ENCODE data around the gene IGFALS.

Gene IGFALS

GRCh38 chr16:1749152-1750117 lies 44.1 kb downstream of the IGFALS start:
- ChIA-PET POLR2A (interaction anchor here (0.6 kb wide), 1 partner anchor 441 kb away, joined by 5 read pairs; no protein-coding TSS in a partner anchor), CTCF (no interaction called here)
- Histone ChIP-seq H3K4me3 (ENCODE audit: control insufficient read depth in 1 of 7, extremely low read depth in 1 of 7, insufficient read depth in 4 of 7, low read depth in 2 of 7, low read length in 6 of 7) (no peak overlapping the region), H3K4me1 (ENCODE audit: control extremely low read depth in 1 of 4, control insufficient read depth in 4 of 4, insufficient read depth in 4 of 4, low read length in 3 of 4) (no peaks in the 10 kb centered on the region), H3K36me3 (ENCODE audit: control insufficient read depth in 4 of 4, insufficient read depth in 4 of 4, low read length in 3 of 4) (peaks cover 6 to 82% (median 48%) of the 10 kb centered on the region in 4 experiments), H3K27me3 (replicated peaks in 2 of 5; ENCODE audit: control insufficient read depth in 4 of 5, insufficient read depth in 5 of 5, low read length in 4 of 5) (no peaks in the 10 kb centered on the region), H3K27ac (ENCODE audit: insufficient read depth in 1 of 2, low read depth in 1 of 2, low read length in 2 of 2, poor library complexity in 1 of 2, severe bottlenecking in 2 of 2) (no peak overlapping the region), H3K9me3 (ENCODE audit: control extremely low read depth in 1 of 5, control insufficient read depth in 4 of 5, insufficient read depth in 2 of 5, low read depth in 1 of 5, low read length in 4 of 5) (no peaks in the 10 kb centered on the region)
- DNase-seq = no peak
- 93% methylated on average over 24 of the region's 29 CpGs for WGBS (ENCODE audit: insufficient coverage)

- H3K4me3 ChIP-seq (ENCODE audit: control insufficient read depth in 1 of 7, extremely low read depth in 1 of 7, insufficient read depth in 4 of 7, low read depth in 2 of 7, low read length in 6 of 7) = no peak overlapping the region
- H3K27ac ChIP-seq (ENCODE audit: insufficient read depth in 1 of 2, low read depth in 1 of 2, low read length in 2 of 2, poor library complexity in 1 of 2, severe bottlenecking in 2 of 2) = no peak overlapping the region
- CTCF ChIA-PET = no interaction called here
- POLR2A ChIA-PET = no interaction called here
- WGBS (ENCODE audit: insufficient coverage) = 97% methylated on average over 9 of the region's 11 CpGs
- DNase-seq = no peak
- H3K36me3 ChIP-seq (ENCODE audit: control insufficient read depth in 4 of 4, insufficient read depth in 4 of 4, low read length in 3 of 4) = peaks cover 5 to 88% (median 56%) of the 10 kb centered on the region in 4 experiments
- no peaks in the 10 kb centered on the region for H3K27me3 ChIP-seq (replicated peaks in 2 of 5; ENCODE audit: control insufficient read depth in 4 of 5, insufficient read depth in 5 of 5, low read length in 4 of 5)
- no peaks in the 10 kb centered on the region for H3K9me3 ChIP-seq (ENCODE audit: control extremely low read depth in 1 of 5, control insufficient read depth in 4 of 5, insufficient read depth in 2 of 5, low read depth in 1 of 5, low read length in 4 of 5)
- no peaks in the 10 kb centered on the region for H3K4me1 ChIP-seq (ENCODE audit: control extremely low read depth in 1 of 4, control insufficient read depth in 4 of 4, insufficient read depth in 4 of 4, low read length in 3 of 4)
Measured at GRCh38 chr16:1747934-1748333, 45.6 kb downstream of the IGFALS start.

GRCh38 chr16:1746693-1747195 lies 46.8 kb downstream of the IGFALS start:
- Histone ChIP-seq H3K36me3 (ENCODE audit: control insufficient read depth in 4 of 4, insufficient read depth in 4 of 4, low read length in 3 of 4) (peaks cover 3 to 86% (median 47%) of the 10 kb centered on the region in 4 experiments), H3K27me3 (replicated peaks in 2 of 5; ENCODE audit: control insufficient read depth in 4 of 5, insufficient read depth in 5 of 5, low read length in 4 of 5) (no peaks in the 10 kb centered on the region), H3K4me3 (ENCODE audit: control insufficient read depth in 1 of 7, extremely low read depth in 1 of 7, insufficient read depth in 4 of 7, low read depth in 2 of 7, low read length in 6 of 7) (no peak overlapping the region), H3K9me3 (ENCODE audit: control extremely low read depth in 1 of 5, control insufficient read depth in 4 of 5, insufficient read depth in 2 of 5, low read depth in 1 of 5, low read length in 4 of 5) (no peaks in the 10 kb centered on the region), H3K4me1 (ENCODE audit: control extremely low read depth in 1 of 4, control insufficient read depth in 4 of 4, insufficient read depth in 4 of 4, low read length in 3 of 4) (no peaks in the 10 kb centered on the region), H3K27ac (ENCODE audit: insufficient read depth in 1 of 2, low read depth in 1 of 2, low read length in 2 of 2, poor library complexity in 1 of 2, severe bottlenecking in 2 of 2) (no peak overlapping the region)
- WGBS (ENCODE audit: insufficient coverage) = 96% methylated on average over 31 of the region's 31 CpGs
- DNase-seq = no peak
- ChIA-PET POLR2A (no interaction called here), CTCF (interaction anchor here (1.5 kb wide), 1 partner anchor 9 kb away, joined by 4 read pairs; no protein-coding TSS in a partner anchor)

- Histone ChIP-seq H3K4me3 (ENCODE audit: control insufficient read depth in 1 of 7, extremely low read depth in 1 of 7, insufficient read depth in 4 of 7, low read depth in 2 of 7, low read length in 6 of 7) (no peak overlapping the region), H3K4me1 (ENCODE audit: control extremely low read depth in 1 of 4, control insufficient read depth in 4 of 4, insufficient read depth in 4 of 4, low read length in 3 of 4) (no peaks in the 10 kb centered on the region), H3K27ac (ENCODE audit: insufficient read depth in 1 of 2, low read depth in 1 of 2, low read length in 2 of 2, poor library complexity in 1 of 2, severe bottlenecking in 2 of 2) (no peak overlapping the region), H3K27me3 (replicated peaks in 2 of 5; ENCODE audit: control insufficient read depth in 4 of 5, insufficient read depth in 5 of 5, low read length in 4 of 5) (no peaks in the 10 kb centered on the region), H3K9me3 (ENCODE audit: control extremely low read depth in 1 of 5, control insufficient read depth in 4 of 5, insufficient read depth in 2 of 5, low read depth in 1 of 5, low read length in 4 of 5) (no peaks in the 10 kb centered on the region), H3K36me3 (ENCODE audit: control insufficient read depth in 4 of 4, insufficient read depth in 4 of 4, low read length in 3 of 4) (peaks cover 3 to 86% (median 44%) of the 10 kb centered on the region in 4 experiments)
- WGBS (ENCODE audit: insufficient coverage) = 98% methylated on average over 27 of the region's 29 CpGs
- POLR2A ChIA-PET = interaction anchor here (0.5 kb wide), 1 partner anchor 9 kb away, joined by 3 read pairs; no protein-coding TSS in a partner anchor
- DNase-seq = no peak
- CTCF ChIA-PET = interaction anchor here (1.5 kb wide), 1 partner anchor 10 kb away, joined by 4 read pairs; no protein-coding TSS in a partner anchor
Measured at GRCh38 chr16:1745900-1746692, 47.4 kb downstream of the IGFALS start.

GRCh38 chr16:1745181-1745899 lies 48.2 kb downstream of the IGFALS start:
- POLR2A ChIA-PET = interaction anchor here (0.5 kb wide), 1 partner anchor 10 kb away, joined by 3 read pairs; no protein-coding TSS in a partner anchor
- Histone ChIP-seq H3K4me1 (ENCODE audit: control extremely low read depth in 1 of 4, control insufficient read depth in 4 of 4, insufficient read depth in 4 of 4, low read length in 3 of 4) (no peaks in the 10 kb centered on the region), H3K9me3 (ENCODE audit: control extremely low read depth in 1 of 5, control insufficient read depth in 4 of 5, insufficient read depth in 2 of 5, low read depth in 1 of 5, low read length in 4 of 5) (no peaks in the 10 kb centered on the region), H3K27me3 (replicated peaks in 2 of 5; ENCODE audit: control insufficient read depth in 4 of 5, insufficient read depth in 5 of 5, low read length in 4 of 5) (no peaks in the 10 kb centered on the region), H3K36me3 (ENCODE audit: control insufficient read depth in 4 of 4, insufficient read depth in 4 of 4, low read length in 3 of 4) (peaks cover 0 to 87% (median 45%) of the 10 kb centered on the region in 4 experiments), H3K4me3 (ENCODE audit: control insufficient read depth in 1 of 7, extremely low read depth in 1 of 7, insufficient read depth in 4 of 7, low read depth in 2 of 7, low read length in 6 of 7) (no peak overlapping the region), H3K27ac (ENCODE audit: insufficient read depth in 1 of 2, low read depth in 1 of 2, low read length in 2 of 2, poor library complexity in 1 of 2, severe bottlenecking in 2 of 2) (no peak overlapping the region)
- CTCF ChIA-PET = interaction anchor here (1.5 kb wide), 1 partner anchor 11 kb away, joined by 4 read pairs; no protein-coding TSS in a partner anchor
- no peak for DNase-seq
- WGBS (ENCODE audit: insufficient coverage) = 95% methylated on average over 23 of the region's 25 CpGs

- Histone ChIP-seq H3K9me3 (ENCODE audit: control extremely low read depth in 1 of 5, control insufficient read depth in 4 of 5, insufficient read depth in 2 of 5, low read depth in 1 of 5, low read length in 4 of 5) (peaks cover 0 to 2% (median 0%) of the 10 kb centered on the region in 5 experiments), H3K27ac (ENCODE audit: insufficient read depth in 1 of 2, low read depth in 1 of 2, low read length in 2 of 2, poor library complexity in 1 of 2, severe bottlenecking in 2 of 2) (no peak overlapping the region), H3K27me3 (replicated peaks in 2 of 5; ENCODE audit: control insufficient read depth in 4 of 5, insufficient read depth in 5 of 5, low read length in 4 of 5) (no peaks in the 10 kb centered on the region), H3K36me3 (ENCODE audit: control insufficient read depth in 4 of 4, insufficient read depth in 4 of 4, low read length in 3 of 4) (peaks cover 0 to 85% (median 42%) of the 10 kb centered on the region in 4 experiments), H3K4me1 (ENCODE audit: control extremely low read depth in 1 of 4, control insufficient read depth in 4 of 4, insufficient read depth in 4 of 4, low read length in 3 of 4) (no peaks in the 10 kb centered on the region), H3K4me3 (ENCODE audit: control insufficient read depth in 1 of 7, extremely low read depth in 1 of 7, insufficient read depth in 4 of 7, low read depth in 2 of 7, low read length in 6 of 7) (no peak overlapping the region)
- ChIA-PET CTCF (interaction anchor here (0.7 to 0.9 kb wide), 2 partner anchors 43 to 193 kb away, joined by 3 read pairs; no protein-coding TSS in a partner anchor), POLR2A (no interaction called here)
- WGBS (ENCODE audit: insufficient coverage) = 94% methylated on average over 16 of the region's 24 CpGs
- no peak for DNase-seq
Measured at GRCh38 chr16:1744338-1744840, 49.1 kb downstream of the IGFALS start.
